GM18511 (cell line): ENCODE measurements around the gene RBM47.

Experiments used
- ATAC-seq: cut with Tn5 transposase; IDR thresholded peaks from one replicate; pipeline ENCODE4 v1.9.1; 2021; ENCODE audit warnings: mild to moderate bottlenecking, moderate library complexity; ENCODE audit not compliant: unreplicated experiment

The RBM47 gene

DNA sequence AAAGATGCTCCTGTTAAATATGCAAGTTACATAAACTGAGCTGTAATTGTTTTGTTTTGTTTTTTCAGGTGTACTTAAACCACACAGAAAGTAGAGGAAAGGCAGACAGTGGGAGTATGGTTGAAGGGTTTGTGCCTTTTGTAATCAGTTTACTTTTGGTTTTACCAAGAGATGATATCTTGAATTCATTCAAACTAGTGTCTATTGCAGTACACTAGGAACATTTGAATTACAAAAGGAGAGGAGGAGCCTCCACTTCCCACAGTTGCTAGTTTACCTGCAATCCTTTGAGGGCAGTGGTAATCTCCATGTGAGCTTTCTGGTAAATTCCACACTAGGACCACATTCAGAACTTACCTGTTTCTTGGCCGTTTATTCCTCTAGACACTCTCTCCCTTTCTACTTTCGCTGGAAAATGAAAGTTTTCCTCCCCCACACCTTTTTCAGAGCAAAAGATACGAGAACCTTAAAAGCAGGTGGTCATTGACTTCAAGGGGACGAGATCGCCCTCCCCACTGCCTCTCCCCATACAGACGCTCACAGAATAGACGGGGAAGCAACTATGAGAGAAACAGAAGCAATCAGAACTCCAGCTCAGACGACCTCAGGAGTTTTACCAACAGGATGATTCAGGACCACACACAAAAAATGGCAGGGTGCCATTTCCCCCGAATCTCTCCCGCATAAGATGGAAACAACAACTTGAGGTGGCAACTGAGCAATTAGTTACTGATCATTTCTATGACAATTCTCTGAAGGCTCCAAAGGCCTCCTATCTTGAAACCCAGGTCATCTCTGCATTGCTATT is 3.3 kb downstream of the RBM47 start:
- ATAC-seq: no peak

DNA sequence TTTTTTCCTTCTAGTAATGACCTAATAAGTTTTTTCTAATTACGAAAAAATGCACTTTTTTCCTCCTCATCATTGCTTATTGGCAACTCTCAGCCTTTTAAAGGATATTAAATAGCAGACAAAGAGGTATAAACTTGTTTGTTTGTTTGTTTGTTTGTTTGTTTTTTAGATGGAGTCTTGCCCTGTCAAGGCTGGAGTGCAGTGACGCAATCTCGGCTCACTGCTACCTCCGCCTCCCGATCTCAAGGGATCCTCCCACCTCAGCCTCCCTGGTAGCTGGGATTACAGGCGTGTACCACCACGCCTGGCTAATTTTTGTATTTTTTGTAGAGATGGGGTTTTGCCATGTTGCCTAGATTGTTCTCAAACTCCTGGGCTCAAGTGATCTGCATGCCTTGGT is 6.0 kb downstream of the RBM47 start:
- ATAC-seq: no peak

DNA sequence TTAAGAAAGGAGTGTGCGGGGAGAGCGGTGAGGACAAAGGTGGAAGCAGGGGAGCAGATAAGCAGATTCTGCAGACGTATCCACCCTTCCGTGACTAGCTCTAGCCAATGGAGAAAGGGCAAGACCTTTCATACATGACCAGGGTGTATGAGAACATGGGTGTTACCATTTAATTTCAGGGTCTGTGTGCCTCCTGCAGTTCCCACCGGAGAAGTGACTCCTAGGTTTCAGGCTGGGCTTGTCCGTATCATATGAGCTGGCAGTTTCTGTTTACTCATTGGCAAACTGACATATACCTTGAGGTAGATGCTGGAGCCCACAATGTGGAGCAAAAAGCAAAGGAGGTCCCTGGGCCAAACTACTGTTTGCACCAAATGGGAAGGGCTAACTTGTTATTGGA is 6.8 kb downstream of the RBM47 start:
- peak; percentile 48 for ATAC-seq

DNA sequence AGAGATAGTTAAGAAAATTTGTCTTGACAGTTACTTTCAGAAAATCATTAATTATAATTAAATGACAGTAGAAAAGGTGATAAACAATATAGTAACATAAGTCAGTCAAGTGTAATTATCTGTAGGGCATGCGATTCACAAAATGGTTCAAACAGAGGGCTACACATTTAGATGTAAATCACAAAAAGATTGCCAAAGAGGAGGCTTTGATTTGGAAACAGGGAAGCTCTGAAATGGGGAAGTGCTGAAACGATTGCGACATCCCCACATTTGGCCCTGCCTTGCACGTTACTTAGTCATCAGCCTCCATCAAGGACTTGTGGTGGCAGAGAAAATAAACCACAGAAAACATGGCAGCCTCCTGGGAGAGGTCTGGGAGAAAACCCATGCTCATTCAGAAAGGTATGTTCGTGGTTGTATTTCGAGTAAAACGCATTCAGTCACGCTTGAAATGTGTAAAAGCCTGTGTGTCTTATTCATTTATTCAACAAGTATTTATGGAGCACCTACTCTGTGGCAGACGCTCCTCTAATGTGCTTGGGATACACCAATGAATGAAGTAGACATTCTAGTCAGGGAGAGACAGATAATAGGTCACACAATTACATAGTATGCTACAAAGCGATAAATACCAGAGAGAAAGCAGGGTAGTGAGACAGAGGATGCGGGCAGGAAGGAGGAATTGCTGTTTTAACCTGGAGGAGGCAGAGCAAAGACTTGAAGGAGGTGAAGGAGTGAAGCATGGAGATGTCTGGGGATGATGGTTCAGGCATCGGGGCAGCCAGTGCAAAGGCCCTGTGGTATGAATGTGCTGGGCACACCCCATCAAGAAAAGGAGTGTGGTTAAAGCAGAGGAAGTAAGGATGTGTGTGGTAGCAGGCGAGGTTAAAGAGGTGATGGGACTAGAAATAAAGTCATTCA is 7.8 kb downstream of the RBM47 start:
- ATAC-seq: peak; percentile 68

DNA sequence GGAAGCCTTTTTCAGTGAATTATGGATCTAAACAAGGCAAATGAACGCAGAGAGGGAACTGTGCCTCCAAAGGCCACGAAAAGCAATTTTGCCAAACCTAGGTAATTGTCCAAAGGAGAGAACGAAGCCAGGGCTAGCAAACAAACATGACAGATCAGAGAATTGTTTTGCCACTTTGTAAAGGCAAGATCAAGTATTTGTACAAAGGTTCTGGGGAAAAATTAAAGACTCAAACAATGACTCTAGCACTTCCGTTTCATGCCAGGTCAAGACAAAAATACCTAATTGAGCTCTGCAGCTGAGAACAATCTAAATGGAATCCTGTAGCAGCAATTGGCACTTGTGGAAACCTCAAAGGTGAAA is 8.5 kb downstream of the RBM47 start:
- peak; percentile 32 for ATAC-seq

DNA sequence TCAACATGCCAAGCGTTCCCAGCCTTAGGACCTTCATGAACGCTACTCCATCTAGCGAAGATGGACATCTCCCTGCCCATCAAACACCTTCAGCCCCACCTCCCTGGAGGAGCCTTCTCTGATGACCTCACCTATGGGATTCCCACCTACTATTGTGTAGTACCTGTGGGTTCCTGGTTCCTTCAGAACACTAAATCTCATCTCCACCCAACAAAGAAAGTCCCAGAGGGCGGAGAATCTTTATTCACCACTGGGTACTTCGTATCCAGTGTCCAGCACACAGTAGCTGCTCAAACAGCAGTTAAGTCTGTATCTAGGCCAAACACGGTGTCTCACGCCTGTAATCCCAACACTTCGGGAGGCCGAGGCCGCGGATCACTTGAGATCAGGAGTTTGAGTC is 10.1 kb downstream of the RBM47 start:
- ATAC-seq: no peak

DNA sequence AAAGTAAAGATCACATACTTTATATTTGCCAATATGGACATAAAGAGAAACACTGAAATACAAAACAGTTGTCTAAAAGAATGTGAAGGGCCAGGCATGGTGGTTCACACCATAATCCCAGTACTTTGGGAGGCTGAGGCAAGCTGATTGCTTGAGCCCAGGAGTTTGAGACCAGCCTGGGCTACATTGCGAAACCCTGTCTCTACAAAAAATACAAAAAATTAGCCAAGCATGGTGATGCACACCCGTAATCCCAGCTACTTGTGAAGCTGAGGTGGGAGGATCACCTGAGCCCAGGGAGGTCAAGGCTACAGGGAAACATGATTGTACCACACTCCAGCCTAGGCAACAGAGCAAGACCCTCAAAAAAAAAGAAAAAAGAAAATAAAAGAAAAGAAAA is 11.8 kb downstream of the RBM47 start:
- ATAC-seq: no peak

DNA sequence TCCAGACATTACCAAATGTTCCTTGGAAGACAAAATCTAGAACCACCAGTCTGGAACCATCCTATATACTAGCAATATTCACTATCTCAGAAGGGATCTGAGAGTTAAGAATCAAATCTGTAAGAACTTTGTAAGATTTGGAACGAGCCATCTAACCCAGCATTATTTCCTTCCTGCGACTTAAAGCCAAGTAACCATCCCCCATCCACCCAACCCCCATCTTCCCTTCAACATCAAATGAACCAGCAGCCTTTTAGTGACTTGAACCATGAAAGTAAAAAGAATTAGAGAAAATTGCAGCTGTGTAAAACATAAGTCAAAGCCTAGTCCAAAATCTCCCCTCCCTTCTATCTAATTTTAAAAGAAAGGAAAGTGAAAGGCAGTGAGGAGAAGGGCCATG is 15.6 kb downstream of the RBM47 start:
- no peak for ATAC-seq

DNA sequence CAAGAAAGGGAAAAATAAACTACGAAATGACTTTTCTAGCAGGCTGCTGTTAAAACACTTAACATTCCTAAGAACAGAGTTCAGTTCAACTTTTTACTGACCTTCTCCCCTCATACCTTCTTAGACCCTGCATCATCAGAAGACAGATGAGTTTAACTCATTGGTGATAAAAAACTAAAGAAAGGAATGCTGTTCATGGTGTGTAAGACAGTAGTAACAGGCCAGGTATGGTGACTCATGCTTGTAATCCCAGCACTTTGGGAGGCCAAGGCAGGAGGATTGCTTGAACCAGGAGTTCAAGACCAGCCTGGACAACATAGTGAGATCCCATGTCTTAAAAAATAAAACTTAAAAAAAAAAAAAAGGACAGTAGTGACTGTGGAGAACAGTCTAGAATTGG is 16.2 kb downstream of the RBM47 start:
- ATAC-seq: no peak

DNA sequence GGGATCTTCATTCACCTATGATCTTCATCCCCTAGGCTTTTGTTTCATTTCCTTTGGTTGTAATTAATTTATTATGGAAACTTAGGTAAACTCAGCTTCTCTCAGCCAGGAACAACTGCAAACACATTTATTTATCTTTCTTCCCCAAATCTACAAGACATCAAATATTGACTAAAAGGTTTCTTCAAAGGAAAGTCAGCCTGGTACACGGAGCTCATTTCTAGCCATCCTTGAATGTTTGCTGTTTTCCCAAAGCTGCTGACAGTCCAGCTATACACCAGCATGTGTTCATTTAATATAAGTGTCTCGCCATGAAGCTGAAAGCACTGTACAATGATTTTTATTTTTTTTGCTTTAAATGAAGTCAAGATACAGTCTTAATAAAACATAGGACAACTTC is 16.8 kb downstream of the RBM47 start:
- no peak for ATAC-seq

DNA sequence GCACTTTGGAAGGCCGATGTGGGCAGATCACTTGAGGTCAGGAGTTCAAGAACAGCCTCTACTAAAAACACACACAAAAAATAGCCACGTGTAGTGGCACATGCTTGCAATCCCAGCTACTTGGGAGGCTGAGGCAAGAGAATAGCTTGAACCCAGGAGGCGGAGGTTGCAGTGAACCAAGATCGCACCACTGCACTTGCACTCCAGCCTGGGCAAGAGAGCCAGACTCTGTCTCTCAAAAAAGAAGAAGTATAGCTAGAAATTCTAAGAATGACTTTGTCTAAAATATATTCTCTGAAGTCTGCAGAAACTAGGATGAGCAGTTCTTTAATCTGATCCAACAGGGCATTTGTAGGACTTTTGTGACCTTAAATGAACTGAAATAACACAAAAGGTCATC is 17.4 kb downstream of the RBM47 start:
- no peak for ATAC-seq

DNA sequence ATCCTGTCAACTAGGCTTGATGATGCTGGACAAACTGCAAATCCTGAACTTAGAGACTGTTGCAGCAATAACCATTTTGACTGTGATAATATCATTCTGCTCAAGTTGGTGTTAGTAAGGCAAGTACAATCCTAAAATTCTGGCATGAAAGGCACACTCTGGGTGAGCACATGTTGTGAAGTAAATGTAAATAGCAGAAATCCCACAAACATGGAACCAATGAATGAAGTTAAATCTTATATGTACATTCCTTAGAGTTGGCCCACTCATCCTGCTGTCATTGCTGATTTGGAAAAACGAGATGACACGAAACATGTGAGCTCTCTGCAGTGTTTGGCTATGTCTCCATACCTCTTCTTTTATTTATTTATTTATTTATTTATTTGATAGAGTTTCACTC is 21.0 kb downstream of the RBM47 start:
- ATAC-seq: no peak

DNA sequence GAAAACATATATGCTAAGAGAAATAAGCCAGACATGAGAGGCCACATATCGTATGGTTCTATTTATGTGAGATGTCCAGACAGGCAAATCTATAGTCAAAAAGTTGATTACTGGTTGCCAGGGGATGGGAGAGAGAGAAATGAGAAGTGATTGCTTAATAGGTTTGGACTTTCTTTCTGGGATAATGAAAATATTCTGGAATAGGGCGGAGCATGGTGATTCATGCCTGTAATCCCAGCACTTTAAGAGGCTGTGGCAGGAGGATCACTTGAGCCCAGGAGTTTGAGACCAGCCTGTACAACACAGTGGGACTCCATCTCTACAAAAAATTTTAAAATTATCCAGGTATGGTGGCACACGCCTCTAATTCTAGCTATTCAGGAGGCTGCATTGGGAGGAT is 22.4 kb downstream of the RBM47 start:
- no peak for ATAC-seq

DNA sequence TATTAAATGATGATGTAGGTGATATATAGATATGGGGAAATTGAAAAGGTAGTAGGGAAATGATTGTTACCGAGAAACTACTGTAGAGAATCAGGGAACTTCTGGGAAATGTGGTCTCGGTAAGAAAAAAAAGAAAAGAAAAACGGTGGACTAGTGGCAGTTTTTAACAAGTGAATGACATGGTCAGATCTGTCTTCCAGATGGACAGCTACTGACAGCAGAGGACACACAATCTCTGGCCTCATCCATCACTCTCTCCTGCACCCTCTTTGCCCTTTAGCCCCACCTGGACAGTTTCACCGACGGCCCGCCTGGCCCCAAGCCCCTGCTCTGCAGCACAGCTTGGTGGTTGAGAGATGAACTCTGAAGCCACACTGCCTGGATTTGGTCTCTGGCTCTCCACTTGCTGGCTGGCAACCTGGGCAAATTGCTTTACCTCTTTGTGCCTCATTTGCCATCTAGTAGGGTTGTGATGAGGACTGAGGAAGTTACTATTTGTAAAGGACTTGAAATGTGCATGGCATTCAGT is 23.4 kb downstream of the RBM47 start:
- ATAC-seq: no peak

DNA sequence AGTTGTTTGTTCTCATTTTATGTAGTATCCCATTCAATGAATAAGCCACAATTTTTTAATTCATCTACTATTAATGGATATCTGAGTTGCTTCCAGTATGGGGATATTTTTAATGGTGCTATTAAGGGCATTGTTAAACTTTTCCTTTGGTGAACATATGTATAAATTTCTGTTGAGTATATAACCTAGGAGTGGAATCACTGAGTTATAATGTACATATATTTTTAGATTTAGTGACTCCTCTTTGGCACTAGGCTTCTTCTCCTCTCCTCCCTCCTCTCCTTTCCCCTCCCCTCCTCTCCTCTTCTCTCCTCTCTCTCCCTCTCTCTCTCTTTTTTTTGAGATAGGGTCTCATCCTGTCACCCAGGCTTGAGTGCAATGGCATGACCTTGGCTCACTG is 26.4 kb downstream of the RBM47 start:
- no peak for ATAC-seq

DNA sequence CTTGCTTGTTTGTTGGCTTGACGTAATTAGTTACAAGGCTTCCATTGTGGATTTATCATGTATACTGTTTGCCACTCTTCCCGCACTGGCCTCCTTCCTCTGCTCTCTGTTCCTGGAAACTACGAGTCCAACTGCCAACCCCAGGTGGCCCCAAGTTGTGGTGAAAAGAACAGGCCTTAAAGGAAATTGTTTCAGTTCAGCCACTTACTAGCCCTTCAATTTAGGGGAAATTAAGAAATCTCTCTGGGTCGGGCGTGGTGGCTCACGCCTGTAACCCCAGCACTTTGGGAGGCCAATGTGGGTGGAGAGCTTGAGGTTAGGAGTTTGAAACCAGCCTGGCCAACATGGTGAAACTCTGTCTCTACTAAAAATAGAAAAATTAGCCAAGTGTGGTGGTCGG is 28.0 kb downstream of the RBM47 start:
- ATAC-seq: no peak

DNA sequence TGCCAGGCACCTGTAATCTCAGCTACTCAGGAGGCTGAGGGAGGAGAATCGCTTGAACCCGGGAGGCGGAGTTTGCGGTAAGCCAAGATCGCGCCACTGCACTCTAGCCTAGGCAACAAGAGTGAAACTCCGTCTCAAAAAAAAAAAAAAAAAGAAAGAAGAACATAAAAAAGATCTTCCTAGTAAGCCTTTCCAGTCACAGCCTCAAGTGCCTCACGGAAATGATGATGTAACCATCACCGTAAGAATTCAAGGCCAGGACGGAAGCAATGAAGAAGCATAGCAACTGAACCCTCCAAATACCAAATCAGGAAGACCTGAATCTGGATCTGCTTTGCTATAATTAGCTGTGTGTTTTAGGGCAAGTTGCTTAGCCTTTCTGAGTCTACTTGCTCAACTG is 28.8 kb downstream of the RBM47 start:
- ATAC-seq: no peak

DNA sequence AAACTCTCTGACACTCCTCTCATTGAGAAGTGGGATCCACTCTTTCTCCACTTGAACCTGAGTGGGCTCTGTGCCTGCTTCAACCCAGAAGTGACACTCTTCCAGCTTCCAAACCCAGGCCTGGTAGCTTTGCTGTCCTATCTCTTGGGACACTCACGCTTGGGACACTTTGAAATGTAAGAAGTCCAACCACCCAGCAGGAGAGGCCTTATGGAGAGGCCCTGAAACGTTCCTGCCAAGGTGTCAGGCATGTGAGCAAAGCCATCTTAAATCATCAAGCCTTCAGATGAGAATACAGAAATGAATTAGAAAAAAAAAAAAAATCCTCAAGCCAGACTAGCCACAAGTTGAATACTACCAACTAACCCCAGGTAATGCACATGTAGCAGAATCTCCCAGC is 30.2 kb downstream of the RBM47 start:
- no peak for ATAC-seq

DNA sequence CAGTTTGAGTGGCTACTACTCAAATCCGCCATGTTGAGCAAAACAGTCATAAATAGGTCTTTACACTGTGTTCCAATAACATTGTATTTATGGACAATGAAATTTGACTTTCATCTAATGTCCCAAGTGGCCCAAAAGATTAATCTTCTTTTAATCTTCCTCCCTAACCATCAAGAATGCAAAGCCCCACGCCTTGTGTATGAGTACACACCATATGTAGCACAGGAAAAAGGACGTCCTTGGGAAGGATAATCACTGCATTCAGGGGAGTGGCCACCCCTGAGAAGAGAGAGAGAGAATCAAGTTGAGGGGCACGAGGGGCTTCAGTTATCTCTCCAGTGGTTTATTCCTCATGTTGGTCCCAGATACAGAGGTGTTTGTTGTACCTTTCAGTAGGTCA is 33.1 kb downstream of the RBM47 start:
- no peak for ATAC-seq

DNA sequence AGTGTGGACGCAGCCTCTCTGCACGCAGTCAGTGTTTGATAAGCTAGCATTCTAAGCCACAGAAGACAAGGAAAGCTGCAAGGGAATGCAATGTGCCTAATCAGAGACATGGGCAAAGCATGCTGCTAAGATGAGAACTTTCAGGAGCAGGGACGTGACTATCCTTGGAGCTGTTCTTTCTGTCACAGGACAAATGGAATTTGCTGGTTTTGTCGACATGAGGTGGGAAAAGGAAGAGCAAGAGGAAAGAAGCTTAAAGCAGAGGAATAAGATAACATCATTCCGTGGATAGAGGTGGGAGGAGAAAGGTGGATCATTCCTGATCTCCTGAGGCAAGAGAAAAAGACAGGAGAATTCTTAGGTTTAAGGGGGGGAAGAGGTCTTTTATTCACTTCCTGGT is 33.7 kb downstream of the RBM47 start:
- ATAC-seq: no peak

DNA sequence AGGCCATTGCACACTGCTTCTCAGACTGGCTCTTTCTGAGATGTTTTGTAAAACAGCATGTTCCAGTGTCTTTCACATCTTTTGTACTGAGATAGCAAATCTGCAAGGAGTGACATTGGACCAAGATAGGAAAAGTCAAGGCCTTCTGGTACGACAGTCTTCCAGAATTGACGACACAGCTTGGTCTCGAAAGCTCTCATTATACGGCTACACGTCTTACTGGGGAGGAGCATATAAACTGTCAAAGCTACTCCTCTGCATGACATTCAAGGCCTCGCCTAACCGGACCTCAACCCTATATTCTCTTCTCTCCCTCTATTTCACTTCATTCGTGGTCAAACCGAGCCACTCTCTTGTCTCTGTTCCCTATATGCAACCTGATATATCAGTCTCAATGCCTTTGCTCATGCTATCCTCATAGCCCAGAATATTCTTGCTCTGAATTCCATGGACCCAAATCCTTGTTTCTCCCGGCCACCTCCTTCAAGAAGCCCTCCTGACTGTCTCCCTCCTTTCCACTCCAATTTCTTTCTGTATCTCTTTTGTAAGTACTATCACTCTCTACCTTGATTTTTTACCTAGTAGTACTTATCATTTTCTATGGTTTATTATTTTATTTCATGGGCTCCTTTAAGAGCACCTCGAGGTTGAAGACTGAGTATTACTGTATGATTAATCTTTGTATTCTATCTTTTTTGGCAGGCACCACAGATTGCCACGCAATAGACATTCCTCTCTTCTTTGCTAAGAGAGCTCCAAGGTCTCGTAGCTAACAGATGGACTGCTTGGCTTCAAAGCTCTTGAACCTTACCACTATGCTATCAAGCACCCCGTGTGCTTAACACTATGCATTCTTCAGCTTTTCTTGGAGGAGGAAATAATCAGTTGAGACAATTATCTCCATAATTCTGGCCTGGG is 35.1 kb downstream of the RBM47 start:
- no peak for ATAC-seq
